ENCODE measurements around the gene CDH12.

CDH12 gene

GRCh38 chr5:22372376-22372775, 480.8 kb downstream of the CDH12 start:
- Histone ChIP-seq H3K27ac (no peak overlapping the region), H3K36me3 (ENCODE audit: insufficient read depth) (no peaks in the 10 kb centered on the region), H2AFZ (ENCODE audit: low read depth) (no peak overlapping the region), H3K4me3 (IDR thresholded peaks at IDR 0.05; ENCODE audit: insufficient read depth, low read depth, low read length) (no peak overlapping the region), H3K9ac (no peak overlapping the region), H3K79me2 (ENCODE audit: insufficient read depth, low read depth) (no peaks in the 10 kb centered on the region), H3K27me3 (ENCODE audit: insufficient read depth, low read depth) (no peaks in the 10 kb centered on the region), H4K20me1 (ENCODE audit: insufficient read depth) (no peaks in the 10 kb centered on the region), H3K4me2 (no peak overlapping the region), H3K4me1 (ENCODE audit: low read depth, poor library complexity, severe bottlenecking) (no peaks in the 10 kb centered on the region)
- no peak for TF ChIP-seq CTCF (conservative IDR thresholded peaks at IDR 0.05; ENCODE audit: low read depth, low read length)

GRCh38 chr5:22354956-22355355, 498.2 kb downstream of the CDH12 start:
- Histone ChIP-seq H3K27ac (no peak overlapping the region), H3K36me3 (ENCODE audit: insufficient read depth) (no peaks in the 10 kb centered on the region), H3K79me2 (ENCODE audit: insufficient read depth, low read depth) (no peaks in the 10 kb centered on the region), H3K4me1 (ENCODE audit: low read depth, poor library complexity, severe bottlenecking) (no peaks in the 10 kb centered on the region), H3K4me3 (IDR thresholded peaks at IDR 0.05; ENCODE audit: insufficient read depth, low read depth, low read length) (no peak overlapping the region), H3K4me2 (no peak overlapping the region), H3K27me3 (ENCODE audit: insufficient read depth, low read depth) (no peaks in the 10 kb centered on the region), H4K20me1 (ENCODE audit: insufficient read depth) (no peaks in the 10 kb centered on the region), H2AFZ (ENCODE audit: low read depth) (no peak overlapping the region), H3K9ac (no peak overlapping the region)
- no peak for TF ChIP-seq CTCF (conservative IDR thresholded peaks at IDR 0.05; ENCODE audit: low read depth, low read length)

- H3K9ac ChIP-seq = no peak overlapping the region
- no peaks in the 10 kb centered on the region for H3K4me1 ChIP-seq (ENCODE audit: low read depth, poor library complexity, severe bottlenecking)
- no peaks in the 10 kb centered on the region for H4K20me1 ChIP-seq (ENCODE audit: insufficient read depth)
- no peak overlapping the region for H3K27ac ChIP-seq
- H3K4me2 ChIP-seq = no peak overlapping the region
- no peak for TF ChIP-seq CTCF (conservative IDR thresholded peaks at IDR 0.05; ENCODE audit: low read depth, low read length)
- H2AFZ ChIP-seq (ENCODE audit: low read depth) = no peak overlapping the region
- no peaks in the 10 kb centered on the region for H3K36me3 ChIP-seq (ENCODE audit: insufficient read depth)
- no peak overlapping the region for H3K4me3 ChIP-seq (IDR thresholded peaks at IDR 0.05; ENCODE audit: insufficient read depth, low read depth, low read length)
- no peaks in the 10 kb centered on the region for H3K27me3 ChIP-seq (ENCODE audit: insufficient read depth, low read depth)
- no peaks in the 10 kb centered on the region for H3K79me2 ChIP-seq (ENCODE audit: insufficient read depth, low read depth)
Observed at GRCh38 chr5:22352493-22352892, 500.7 kb downstream of the CDH12 start.

- Histone ChIP-seq H3K27me3 (ENCODE audit: insufficient read depth, low read depth) (no peaks in the 10 kb centered on the region), H3K4me3 (IDR thresholded peaks at IDR 0.05; ENCODE audit: insufficient read depth, low read depth, low read length) (no peak overlapping the region), H3K4me2 (no peak overlapping the region), H3K27ac (no peak overlapping the region), H3K36me3 (ENCODE audit: insufficient read depth) (no peaks in the 10 kb centered on the region), H3K79me2 (ENCODE audit: insufficient read depth, low read depth) (no peaks in the 10 kb centered on the region), H3K4me1 (ENCODE audit: low read depth, poor library complexity, severe bottlenecking) (no peaks in the 10 kb centered on the region), H3K9ac (no peak overlapping the region), H2AFZ (ENCODE audit: low read depth) (no peak overlapping the region), H4K20me1 (ENCODE audit: insufficient read depth) (no peaks in the 10 kb centered on the region)
- TF ChIP-seq CTCF (conservative IDR thresholded peaks at IDR 0.05; ENCODE audit: low read depth, low read length) = no peak
Observed at GRCh38 chr5:22351178-22351577, 502.0 kb downstream of the CDH12 start.

- no peaks in the 10 kb centered on the region for H3K36me3 ChIP-seq (ENCODE audit: insufficient read depth)
- no peak for TF ChIP-seq CTCF (conservative IDR thresholded peaks at IDR 0.05; ENCODE audit: low read depth, low read length)
- no peak overlapping the region for H3K4me3 ChIP-seq (IDR thresholded peaks at IDR 0.05; ENCODE audit: insufficient read depth, low read depth, low read length)
- no peaks in the 10 kb centered on the region for H3K79me2 ChIP-seq (ENCODE audit: insufficient read depth, low read depth)
- no peaks in the 10 kb centered on the region for H3K4me1 ChIP-seq (ENCODE audit: low read depth, poor library complexity, severe bottlenecking)
- no peaks in the 10 kb centered on the region for H3K27me3 ChIP-seq (ENCODE audit: insufficient read depth, low read depth)
- no peak overlapping the region for H3K9ac ChIP-seq
- H2AFZ ChIP-seq (ENCODE audit: low read depth) = no peak overlapping the region
- H4K20me1 ChIP-seq (ENCODE audit: insufficient read depth) = no peaks in the 10 kb centered on the region
- no peak overlapping the region for H3K27ac ChIP-seq
- H3K4me2 ChIP-seq = no peak overlapping the region
Observed at GRCh38 chr5:22348027-22348426, 505.1 kb downstream of the CDH12 start.

Measured in KMS-11 (cell line).